Uterus (tissue), 4 donors: ENCODE data around the gene KLF3. TPM values are rescaled to one million over a fixed set of nuclear protein-coding genes. Genes with fewer than 3 reads are reported as not detected.

Experiments
- DNase-seq, 2 donors: peaks; one replicate each; pipeline ENCODE4 v3.0.0-alpha.2; 2019 to 2020
- H3K27ac ChIP-seq, 2 donors: fragments of 200-600 bp; sonication (generic); 1 replicate in 1 of 2; 2 replicates in 1 of 2; pipeline ENCODE4 v1.5.1; 2016 to 2018
- H3K27me3 ChIP-seq, 2 donors: fragments of 200-600 bp; sonication (generic); one replicate each; pipeline ENCODE4 v1.5.1; 2018 to 2019; ENCODE audit warnings: control low read depth in 1 of 2
- H3K36me3 ChIP-seq, 2 donors: fragments of 200-600 bp; sonication (generic); one replicate each; pipeline ENCODE4 v1.5.1; 2019; ENCODE audit warnings: control low read depth in 1 of 2
- H3K4me1 ChIP-seq, 2 donors: fragments of 200-600 bp; sonication (generic); one replicate each; pipeline ENCODE4 v1.5.1; 2018 to 2019; ENCODE audit warnings: control low read depth in 1 of 2
- H3K4me3 ChIP-seq, 2 donors: fragments of 200-600 bp; sonication (generic); 1 replicate in 1 of 2; 2 replicates in 1 of 2; pipeline ENCODE4 v1.5.1; 2018 to 2019; ENCODE audit warnings: mild to moderate bottlenecking in 1 of 2
- H3K9me3 ChIP-seq, 2 donors: fragments of 200-600 bp; sonication (generic); one replicate each; pipeline ENCODE4 v1.5.1; 2019; ENCODE audit warnings: control low read depth in 1 of 2
- POLR2A ChIP-seq, 2 donors: fragments of 450-650 bp; IDR thresholded peaks; one replicate each; pipeline ENCODE4 v1.6.1; 2016; ENCODE audit warnings: antibody characterized with exemption in 2 of 2, mild to moderate bottlenecking in 1 of 2, moderate library complexity in 1 of 2
- intact Hi-C: fragments of 100-400 bp; cut with DNase I; formaldehyde crosslinking; loops from one replicate; pipeline ENCODE4 v1.15.1; 2023; ENCODE audit warnings: low total_unique reads
- total RNA-seq, 4 donors: library from RNA; depleted of rRNA in 3 of 4; stranded (reverse); fragments of >200 nt in 3 of 4; gene quantifications; one replicate each; pipeline versions ENCODE4 v1.1.0 to v1.2.4, GENCODE V29; 2014 to 2023
- TF ChIP-seq, protein P1 (sequence below), 4 experiments: fragments of 200-600 bp in 2 of 4; fragments of 450-650 bp in 2 of 4; sonication (generic) in 2 of 4; IDR thresholded peaks; one replicate each; pipeline ENCODE4 v1.5.1; 2016 to 2019; ENCODE audit warnings: antibody characterized with exemption in 4 of 4, mild to moderate bottlenecking in 2 of 4, moderate library complexity in 1 of 4
- donor health status: DM: yes; HTN: yes; CAD: no.

KLF3 gene
- total RNA-seq, 4 donors from 2014 or later = 13.8 to 69.0 (median 41.2) TPM

- Histone ChIP-seq H3K4me1 (peaks cover 0 to 12% of the 10 kb centered on the region in 2 donors), H3K4me3 (no peak overlapping the region), H3K27me3 (no peaks in the 10 kb centered on the region), H3K9me3 (no peaks in the 10 kb centered on the region), H3K27ac (peak overlapping the region in 1 of 2 donors; percentile 25), H3K36me3 (no peaks in the 10 kb centered on the region)
- intact Hi-C loops = no loop called here
- no peak for TF ChIP-seq POLR2A (IDR thresholded peaks at IDR 0.05)
- TF ChIP-seq, protein P1, sequence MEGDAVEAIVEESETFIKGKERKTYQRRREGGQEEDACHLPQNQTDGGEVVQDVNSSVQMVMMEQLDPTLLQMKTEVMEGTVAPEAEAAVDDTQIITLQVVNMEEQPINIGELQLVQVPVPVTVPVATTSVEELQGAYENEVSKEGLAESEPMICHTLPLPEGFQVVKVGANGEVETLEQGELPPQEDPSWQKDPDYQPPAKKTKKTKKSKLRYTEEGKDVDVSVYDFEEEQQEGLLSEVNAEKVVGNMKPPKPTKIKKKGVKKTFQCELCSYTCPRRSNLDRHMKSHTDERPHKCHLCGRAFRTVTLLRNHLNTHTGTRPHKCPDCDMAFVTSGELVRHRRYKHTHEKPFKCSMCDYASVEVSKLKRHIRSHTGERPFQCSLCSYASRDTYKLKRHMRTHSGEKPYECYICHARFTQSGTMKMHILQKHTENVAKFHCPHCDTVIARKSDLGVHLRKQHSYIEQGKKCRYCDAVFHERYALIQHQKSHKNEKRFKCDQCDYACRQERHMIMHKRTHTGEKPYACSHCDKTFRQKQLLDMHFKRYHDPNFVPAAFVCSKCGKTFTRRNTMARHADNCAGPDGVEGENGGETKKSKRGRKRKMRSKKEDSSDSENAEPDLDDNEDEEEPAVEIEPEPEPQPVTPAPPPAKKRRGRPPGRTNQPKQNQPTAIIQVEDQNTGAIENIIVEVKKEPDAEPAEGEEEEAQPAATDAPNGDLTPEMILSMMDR (IDR thresholded peaks at IDR 0.05) = no peak
- no peak for DNase-seq
Observed at GRCh38 chr4:38686682-38687081, 22.7 kb downstream of the KLF3 start.

DNA sequence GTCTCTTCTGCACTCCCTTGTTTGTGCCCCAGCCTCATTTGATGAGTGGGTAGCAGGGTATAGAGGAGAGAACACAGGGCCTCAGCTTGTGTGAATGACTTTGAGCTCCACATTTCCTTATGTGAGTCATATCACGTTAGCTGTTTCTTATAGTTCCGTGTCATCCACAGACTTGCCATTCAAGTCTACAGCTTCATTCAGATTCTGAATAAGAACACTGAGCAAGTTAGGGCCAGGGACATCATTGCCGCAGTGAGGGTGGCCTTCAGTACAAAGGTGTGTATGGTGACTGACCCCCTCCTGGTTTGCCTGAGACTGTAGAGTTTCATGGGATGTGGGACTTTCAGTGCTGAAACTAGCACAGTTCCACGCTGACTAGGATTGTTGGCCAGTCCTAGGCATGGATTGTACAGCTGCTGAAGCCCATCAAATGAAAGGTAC lies 23.6 kb downstream of the KLF3 start:
- intact Hi-C loops = no loop called here
- no peaks in the 10 kb centered on the region for H3K36me3 ChIP-seq
- peak overlapping the region in 1 of 2 donors; percentile 25 for H3K27ac ChIP-seq
- H3K27me3 ChIP-seq = no peaks in the 10 kb centered on the region
- TF ChIP-seq POLR2A (IDR thresholded peaks at IDR 0.05) = no peak
- TF ChIP-seq, protein P1 (IDR thresholded peaks at IDR 0.05) = no peak
- H3K4me1 ChIP-seq = peaks cover 0 to 8% of the 10 kb centered on the region in 2 donors
- H3K4me3 ChIP-seq = no peak overlapping the region
- DNase-seq = no peak
- H3K9me3 ChIP-seq = no peaks in the 10 kb centered on the region

GRCh38 chr4:38688676-38689355 lies 24.8 kb downstream of the KLF3 start:
- H3K27ac ChIP-seq = no peak overlapping the region
- H3K9me3 ChIP-seq = no peaks in the 10 kb centered on the region
- intact Hi-C loops = no loop called here
- H3K27me3 ChIP-seq = no peaks in the 10 kb centered on the region
- H3K4me3 ChIP-seq = no peak overlapping the region
- no peak for DNase-seq
- H3K4me1 ChIP-seq = peaks cover 0 to 6% of the 10 kb centered on the region in 2 donors
- H3K36me3 ChIP-seq = no peaks in the 10 kb centered on the region
- TF ChIP-seq POLR2A (IDR thresholded peaks at IDR 0.05) = no peak
- TF ChIP-seq, protein P1 (IDR thresholded peaks at IDR 0.05) = no peak

- intact Hi-C loops = no loop called here
- TF ChIP-seq POLR2A (IDR thresholded peaks at IDR 0.05) = no peak
- TF ChIP-seq, protein P1 (IDR thresholded peaks at IDR 0.05) = no peak
- peak; percentile 33 to 45 for DNase-seq
- Histone ChIP-seq H3K4me3 (no peak overlapping the region), H3K36me3 (no peaks in the 10 kb centered on the region), H3K27ac (peak overlapping the region; percentile 46 to 57), H3K9me3 (no peaks in the 10 kb centered on the region), H3K27me3 (no peaks in the 10 kb centered on the region), H3K4me1 (no peaks in the 10 kb centered on the region)
Observed at GRCh38 chr4:38691251-38692008, 27.4 kb downstream of the KLF3 start.

GRCh38 chr4:38692421-38692820 lies 28.4 kb downstream of the KLF3 start:
- DNase-seq = no peak
- no peaks in the 10 kb centered on the region for H3K4me1 ChIP-seq

More at GRCh38 chr4:38692421-38692820, 28.4 kb downstream of the KLF3 start:
- TF ChIP-seq POLR2A (IDR thresholded peaks at IDR 0.05) = no peak
- TF ChIP-seq, protein P1 (IDR thresholded peaks at IDR 0.05) = no peak
- H3K9me3 ChIP-seq = no peaks in the 10 kb centered on the region
- H3K27me3 ChIP-seq = no peaks in the 10 kb centered on the region
- no peak overlapping the region for H3K4me3 ChIP-seq
- no peaks in the 10 kb centered on the region for H3K36me3 ChIP-seq
- H3K27ac ChIP-seq = peak overlapping the region; percentile 46 to 57
- intact Hi-C loops = no loop called here
